GM21528 (cell line): ENCODE results near the gene SEMA3E.
"Not testable (repeated sequence)": the region's sequence is repeated elsewhere in the genome, so short reads cannot be mapped to it uniquely, and the experiment has no call there.

ENCODE experiments used
- ATAC-seq: cut with Tn5 transposase; IDR thresholded peaks from one replicate; pipeline ENCODE4 v1.9.1; 2021; ENCODE audit warnings: mild to moderate bottlenecking, moderate library complexity; ENCODE audit not compliant: unreplicated experiment, low FRiP score

Gene SEMA3E

DNA sequence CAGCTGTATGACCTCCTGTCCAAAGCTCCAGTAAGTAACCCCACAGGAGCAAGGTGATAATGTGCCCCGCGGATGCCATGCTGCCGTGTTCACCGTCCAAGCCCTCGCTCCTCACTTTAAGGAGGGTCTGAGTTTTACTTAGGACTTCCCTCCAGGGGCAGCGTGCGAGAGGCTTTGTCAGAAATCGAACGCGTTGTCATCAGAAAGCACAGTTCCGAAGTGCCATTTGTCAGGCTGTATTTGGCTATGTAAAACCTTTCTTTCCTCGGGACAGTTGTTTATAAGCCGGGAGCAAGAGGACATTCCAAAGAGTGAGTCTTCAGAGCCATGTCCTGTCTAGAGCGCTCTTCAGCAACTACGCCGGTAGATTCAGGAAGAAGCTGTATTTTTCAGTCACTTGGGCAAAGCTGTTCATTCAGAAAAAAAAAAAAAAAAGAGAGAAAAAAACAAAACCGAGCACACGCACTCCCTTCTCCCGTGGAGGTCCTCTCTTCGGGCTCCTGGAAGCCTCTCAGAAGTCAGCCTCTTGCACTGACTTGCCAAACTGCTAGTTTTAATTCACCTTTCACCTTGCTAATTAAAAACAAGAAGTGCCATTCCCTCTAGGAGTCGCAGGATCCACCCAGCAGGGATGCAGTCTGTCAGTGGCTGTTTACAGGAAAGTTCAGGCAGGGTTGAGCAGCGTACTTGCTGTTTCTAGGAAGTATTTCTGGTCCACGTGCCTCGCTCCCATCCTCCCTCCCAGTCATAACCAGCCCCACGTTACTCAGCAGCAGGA, at the start of gene SEMA3E:
Gene SEMA3E, minus strand, starts transcription at position 676 of the 778 bp plus-strand sequence.
- ATAC-seq = no peak

GRCh38 chr7:83697804-83698530, 49.0 kb upstream of the SEMA3E start:
- no peak for ATAC-seq

DNA sequence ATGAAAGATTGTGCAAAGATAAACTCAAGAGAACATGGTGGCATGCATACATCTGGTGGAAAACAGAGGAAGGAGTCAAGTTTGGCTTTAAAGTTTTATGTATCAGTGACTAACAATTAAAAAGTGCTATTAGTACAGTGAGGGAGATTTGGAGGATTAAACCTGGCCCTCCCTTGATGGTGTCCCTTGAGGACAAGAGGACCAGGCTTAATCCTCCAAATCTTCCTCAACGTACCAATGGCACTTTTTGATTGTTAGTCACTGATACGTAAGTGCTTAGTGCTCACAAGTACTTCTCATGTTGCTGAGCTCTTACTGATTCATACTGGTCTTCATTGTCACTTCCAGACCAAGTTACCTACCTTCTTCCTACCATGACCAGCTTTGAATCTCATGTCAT, 47.2 kb upstream of the SEMA3E start:
- no peak for ATAC-seq

GRCh38 chr7:83695128-83695960, 46.4 kb upstream of the SEMA3E start:
- ATAC-seq = no peak

GRCh38 chr7:83693256-83693655, 44.3 kb upstream of the SEMA3E start:
- ATAC-seq = no peak

DNA sequence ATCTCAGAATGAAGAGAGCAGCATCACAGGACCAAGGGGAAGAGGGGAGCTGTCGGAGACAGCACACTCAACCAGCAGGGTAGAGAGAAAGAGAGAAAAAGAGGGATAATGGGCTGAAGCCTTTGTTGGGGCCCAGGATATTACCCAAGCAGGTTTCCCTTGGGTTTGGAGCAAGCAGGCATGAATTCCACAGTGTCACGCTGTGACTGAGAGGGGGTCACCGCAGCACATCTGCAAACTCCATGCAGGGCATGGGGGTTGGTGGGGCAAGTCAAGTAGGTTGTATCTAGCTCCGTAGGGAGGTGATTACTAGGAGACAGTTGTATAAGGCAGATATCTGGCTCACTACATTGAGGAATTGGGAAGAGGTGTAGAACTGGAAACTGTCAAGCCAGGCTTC, 42.2 kb upstream of the SEMA3E start:
- ATAC-seq = no peak

DNA sequence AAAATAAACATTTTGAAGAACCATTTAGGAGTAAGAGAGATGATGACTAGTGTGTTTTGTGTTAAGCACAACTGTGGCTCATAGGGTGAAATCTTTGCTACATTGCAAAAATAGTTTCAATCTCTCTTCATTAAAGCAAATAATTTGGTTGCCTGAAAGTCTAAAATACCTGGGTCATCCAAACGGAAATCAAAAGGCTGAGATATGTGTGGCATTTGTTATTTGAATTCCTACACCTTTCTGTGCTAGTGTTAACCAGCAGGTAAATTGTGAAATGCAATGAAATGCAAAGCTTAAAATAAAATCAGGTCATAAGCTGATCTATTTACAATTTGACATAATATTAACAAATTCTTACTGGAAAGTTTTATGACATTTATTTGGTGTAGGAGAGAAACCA, 40.9 kb upstream of the SEMA3E start:
- no peak for ATAC-seq

GRCh38 chr7:83686416-83686815, 37.5 kb upstream of the SEMA3E start:
- ATAC-seq = no peak

GRCh38 chr7:83684928-83685327, 36.0 kb upstream of the SEMA3E start:
- no peak for ATAC-seq

GRCh38 chr7:83681200-83681778, 32.4 kb upstream of the SEMA3E start:
- no peak for ATAC-seq

GRCh38 chr7:83677180-83677866, 28.4 kb upstream of the SEMA3E start:
- ATAC-seq = no peak

- ATAC-seq = not testable (repeated sequence)
Measured at GRCh38 chr7:83673291-83673690, 24.4 kb upstream of the SEMA3E start.

GRCh38 chr7:83672157-83672556, 23.2 kb upstream of the SEMA3E start:
- no peak for ATAC-seq

DNA sequence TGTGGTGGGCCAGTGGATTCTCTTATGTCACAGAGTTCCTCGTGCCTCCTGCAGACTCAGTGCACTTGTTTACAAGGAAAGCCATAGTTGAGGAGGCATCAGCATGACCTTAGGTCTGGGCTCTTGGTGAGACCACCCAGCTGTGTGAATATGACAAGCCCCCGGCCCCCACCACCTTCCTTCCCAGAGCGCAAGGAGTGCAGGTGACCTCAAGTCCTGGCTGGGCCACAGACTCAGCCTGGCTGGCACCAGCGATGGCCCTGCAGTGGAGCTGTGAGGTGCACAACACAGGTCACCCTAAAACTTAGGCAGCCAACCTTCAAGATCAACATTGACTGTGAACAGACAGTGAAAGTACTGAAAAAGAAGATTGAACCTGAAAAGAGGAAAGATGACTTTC, 14.2 kb upstream of the SEMA3E start:
- no peak for ATAC-seq

DNA sequence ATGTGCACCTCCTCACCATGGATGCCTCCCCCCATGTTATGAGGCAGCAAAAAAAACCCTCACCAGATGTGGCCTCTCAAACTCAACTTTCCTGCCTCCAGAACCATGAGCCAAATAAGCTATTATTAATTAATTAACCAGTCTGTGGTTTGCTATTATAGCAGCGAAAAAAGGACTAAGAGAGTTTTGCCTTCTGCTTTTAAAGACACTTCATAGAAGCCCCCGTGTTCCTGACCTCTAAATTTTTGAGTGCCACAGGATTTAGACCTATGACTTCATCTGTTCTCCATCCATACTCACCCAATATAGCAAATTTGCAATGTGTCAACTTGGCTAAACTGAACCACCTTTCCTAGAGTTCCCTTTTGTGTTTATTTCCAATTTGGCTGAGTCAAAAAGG, 9.2 kb upstream of the SEMA3E start:
- no peak for ATAC-seq

DNA sequence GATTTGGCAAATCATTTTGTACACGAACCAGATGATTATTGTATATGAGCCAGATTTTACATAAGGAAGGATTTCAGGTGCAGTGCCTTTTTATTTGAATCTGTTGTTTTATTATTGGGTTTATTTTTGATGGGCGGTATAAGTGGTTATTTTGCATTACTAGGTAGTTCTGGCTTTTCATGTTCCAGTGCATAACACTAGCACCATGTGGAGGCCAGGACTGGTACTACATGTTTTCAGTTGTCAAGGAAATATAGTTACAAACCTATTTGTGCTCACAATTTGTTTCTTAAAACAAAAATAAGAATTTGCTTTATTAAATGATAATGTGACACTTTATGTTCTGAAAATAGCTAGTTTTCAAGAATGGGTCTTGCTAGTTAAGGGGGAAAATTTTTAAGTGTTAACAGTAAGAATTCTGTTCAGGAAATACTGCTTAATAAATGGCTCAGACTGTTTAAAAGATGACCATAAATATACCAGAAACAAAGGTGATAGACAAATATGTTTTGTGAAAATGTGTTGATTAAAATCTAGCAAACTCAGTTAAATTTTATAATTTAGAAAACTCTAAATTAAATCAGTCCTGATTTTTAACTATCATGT, 7.1 kb upstream of the SEMA3E start:
- peak; percentile 71 for ATAC-seq

DNA sequence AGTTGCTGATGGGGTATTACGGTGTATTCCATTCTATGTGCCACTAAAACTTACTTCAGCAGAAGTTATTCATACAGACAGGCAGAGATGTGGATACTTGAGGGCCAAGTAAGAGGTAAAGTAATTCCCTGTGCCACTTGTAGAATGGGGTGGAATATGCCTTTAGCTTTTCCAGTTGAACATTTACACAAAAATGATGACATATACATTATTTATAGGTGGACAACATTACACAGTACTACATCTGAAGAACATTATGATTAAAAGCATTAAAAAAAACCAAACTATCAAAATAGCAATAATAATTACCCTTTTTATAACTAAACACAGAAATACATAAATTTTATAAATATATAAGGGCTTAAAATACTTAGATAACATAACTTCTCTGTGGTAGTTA, 3.5 kb upstream of the SEMA3E start:
- no peak for ATAC-seq

DNA sequence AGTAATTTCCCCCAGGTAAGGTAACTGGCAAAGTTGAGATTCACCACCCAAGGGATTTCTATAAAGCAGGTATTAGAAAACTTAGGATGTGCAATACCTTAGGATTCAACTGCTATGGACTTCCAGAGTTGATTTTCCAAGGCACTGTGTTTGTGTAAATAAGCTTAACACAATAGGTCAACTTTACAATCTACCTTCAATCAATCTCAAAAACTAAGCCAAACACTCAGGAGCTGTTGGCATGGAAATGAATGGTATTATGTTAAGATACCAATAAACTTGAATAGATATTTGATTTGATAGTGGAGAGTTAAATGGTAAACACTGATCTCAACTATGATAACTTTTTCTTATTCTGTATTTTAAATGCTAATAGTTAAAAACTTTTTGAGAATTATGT, 762 bp upstream of the SEMA3E start:
- ATAC-seq = no peak

GRCh38 chr7:83646027-83646426, 2.9 kb downstream of the SEMA3E start:
- no peak for ATAC-seq

- no peak for ATAC-seq
Measured at GRCh38 chr7:83643739-83644138, 5.2 kb downstream of the SEMA3E start.
